Measurements from ENCODE around the gene GHR.

Gene GHR
- long read RNA-seq, donor 1, full-length matches to known transcripts = 2 of 9 reads
- long read RNA-seq, donor 1, partial matches to known transcripts = 7 of 9 reads
- long read RNA-seq, donor 1, other reads (novel, unspliced or antisense) = 0 of 9 reads
- long read RNA-seq, donor 2, full-length matches to known transcripts = 2 of 8 reads
- long read RNA-seq, donor 2, partial matches to known transcripts = 6 of 8 reads
- long read RNA-seq, donor 2, other reads (novel, unspliced or antisense) = 0 of 8 reads
- long read RNA-seq, donor 3 = 0 reads
- long read RNA-seq, donor 4, full-length matches to known transcripts = 2 of 2 reads
- long read RNA-seq, donor 4, partial matches to known transcripts = 0 of 2 reads
- long read RNA-seq, donor 4, other reads (novel, unspliced or antisense) = 0 of 2 reads
- long read RNA-seq, donor 5, full-length matches to known transcripts = 1 of 6 reads
- long read RNA-seq, donor 5, partial matches to known transcripts = 5 of 6 reads
- long read RNA-seq, donor 5, other reads (novel, unspliced or antisense) = 0 of 6 reads
- long read RNA-seq, donor 6, full-length matches to known transcripts = 2 of 2 reads
- long read RNA-seq, donor 6, partial matches to known transcripts = 0 of 2 reads
- long read RNA-seq, donor 6, other reads (novel, unspliced or antisense) = 0 of 2 reads
- long read RNA-seq, donor 7, full-length matches to known transcripts = 5 of 19 reads
- long read RNA-seq, donor 7, partial matches to known transcripts = 14 of 19 reads
- long read RNA-seq, donor 7, other reads (novel, unspliced or antisense) = 0 of 19 reads
- long read RNA-seq, donor 8, full-length matches to known transcripts = 2 of 2 reads
- long read RNA-seq, donor 8, partial matches to known transcripts = 0 of 2 reads
- long read RNA-seq, donor 8, other reads (novel, unspliced or antisense) = 0 of 2 reads

DNA sequence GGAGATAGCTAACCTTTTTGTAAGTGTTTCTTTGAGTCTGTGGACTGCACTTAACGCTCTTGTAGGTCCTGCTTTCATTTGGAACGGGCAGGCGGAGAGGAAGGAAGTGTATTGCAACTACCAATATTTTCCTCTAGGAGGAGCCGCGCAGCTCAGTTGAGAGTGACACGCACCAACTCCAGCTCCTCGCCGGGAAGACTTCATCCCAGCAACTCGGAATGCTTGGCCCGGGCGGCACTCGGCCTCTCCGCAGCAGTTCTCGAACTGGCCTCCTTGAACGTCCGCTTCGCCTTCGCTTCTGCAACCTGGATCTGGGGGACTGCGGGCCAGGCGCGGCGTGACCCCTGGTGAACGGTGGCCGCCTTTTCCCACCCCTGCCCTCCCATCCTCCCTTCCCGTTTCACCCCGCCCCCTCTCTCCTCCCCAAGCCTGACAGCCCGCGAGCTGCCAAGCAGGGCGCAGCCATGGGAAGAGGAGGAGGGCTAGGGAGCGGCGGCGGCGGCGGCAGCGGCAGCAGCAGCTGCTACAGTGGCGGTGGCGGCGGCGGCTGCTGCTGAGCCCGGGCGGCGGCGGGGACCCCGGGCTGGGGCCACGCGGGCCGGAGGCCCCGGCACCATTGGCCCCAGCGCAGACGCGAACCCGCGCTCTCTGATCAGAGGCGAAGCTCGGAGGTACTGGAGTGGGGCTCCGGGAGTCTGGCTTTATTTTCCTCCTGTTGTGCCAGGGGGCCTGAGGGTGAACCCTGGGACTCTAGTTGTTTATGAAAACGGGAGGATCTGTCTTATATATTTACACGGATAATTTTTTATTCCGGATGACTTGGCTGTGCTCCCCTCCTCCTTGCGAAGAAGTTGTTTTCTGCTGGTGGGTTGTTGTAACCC, at the start of gene GHR:
Gene GHR (plus strand): TSS at position 155 of the 881 bp plus-strand sequence. CDS start 142,436 bp downstream, outside the sequence.
- peak; percentile 85 for DNase-seq

DNA sequence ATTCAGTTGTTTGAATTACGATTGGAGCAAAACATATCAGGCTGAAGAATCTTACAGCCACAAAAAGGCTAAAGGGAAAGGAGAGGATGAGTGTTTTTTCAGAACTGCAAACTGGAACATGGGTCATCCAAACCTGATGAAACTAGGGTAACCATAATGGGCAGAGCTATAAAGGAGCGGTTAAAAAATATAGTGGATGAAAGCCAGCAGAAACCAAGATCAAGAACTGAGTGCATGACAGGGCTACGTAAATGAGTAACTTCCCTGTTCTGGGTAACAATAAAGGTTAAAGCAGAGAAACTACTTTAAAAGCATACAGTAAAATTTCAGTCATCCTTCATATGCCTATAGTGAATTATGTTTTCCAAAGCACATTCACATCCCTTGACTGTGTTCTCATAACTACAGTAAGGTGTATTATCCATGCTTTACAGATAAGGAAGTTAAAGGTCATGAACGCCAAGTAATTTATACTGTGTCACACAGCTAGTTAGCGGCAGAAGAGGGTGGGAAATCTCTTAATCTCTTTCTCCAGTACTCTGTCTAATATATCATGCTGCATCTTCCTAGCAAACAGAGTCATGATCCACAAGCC, 48.5 kb upstream of the GHR start:
- DNase-seq = no peak

DNA sequence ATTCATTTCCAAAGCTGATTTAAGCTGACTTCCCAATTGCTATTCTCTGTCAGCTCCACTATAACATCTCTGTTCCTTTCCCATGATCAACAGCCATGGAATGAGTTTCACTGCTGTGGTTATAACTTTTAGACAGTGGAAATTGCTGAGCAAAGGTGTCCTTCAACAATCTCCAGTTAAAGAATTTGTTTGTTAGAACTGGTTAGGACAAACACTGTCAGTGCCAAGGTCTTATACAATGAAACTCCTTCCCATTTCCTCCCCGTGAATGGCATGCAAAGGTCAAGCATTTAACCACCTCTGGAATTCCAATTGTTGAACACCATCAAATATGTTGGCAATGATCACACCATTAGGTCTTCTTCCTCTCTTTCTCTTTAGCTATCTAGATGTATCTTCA, 45.7 kb upstream of the GHR start:
- no peak for DNase-seq

DNA sequence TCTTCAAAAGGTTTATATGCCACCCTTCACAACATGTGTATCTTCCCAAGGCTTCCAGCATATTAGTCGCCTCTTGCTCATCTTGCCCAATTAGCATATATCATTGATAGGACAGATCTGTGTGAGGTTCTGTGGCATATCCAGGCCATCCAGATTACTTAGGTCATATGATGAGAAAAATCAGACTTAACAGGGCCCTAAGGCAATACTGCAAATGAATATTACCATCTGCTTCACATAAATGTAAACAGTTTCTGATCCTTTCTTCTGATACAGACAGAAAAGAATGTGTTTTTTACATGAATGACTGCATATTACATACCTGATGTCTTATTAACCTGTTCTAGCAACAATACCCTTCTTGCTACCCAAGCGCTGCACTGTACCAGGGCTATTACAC, 41.3 kb upstream of the GHR start:
- DNase-seq = no peak

DNA sequence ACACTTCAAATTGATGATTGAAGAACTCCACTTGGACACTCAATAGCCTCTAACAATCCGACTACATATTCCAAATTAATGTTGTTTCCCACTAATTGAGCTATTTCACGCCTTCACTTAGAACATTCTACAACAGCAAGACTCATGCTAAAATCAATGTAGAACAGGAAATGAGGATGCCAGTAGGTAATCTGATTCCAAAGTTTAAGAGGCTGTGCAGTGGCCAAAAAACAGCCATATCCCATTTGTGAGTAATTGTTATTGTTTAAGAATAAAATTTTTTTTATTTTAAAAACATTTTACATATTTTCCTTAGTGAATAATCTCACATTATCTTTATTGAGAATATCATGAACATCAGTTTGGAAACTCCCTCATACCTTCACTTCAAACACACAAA, 35.7 kb upstream of the GHR start:
- DNase-seq = no peak

DNA sequence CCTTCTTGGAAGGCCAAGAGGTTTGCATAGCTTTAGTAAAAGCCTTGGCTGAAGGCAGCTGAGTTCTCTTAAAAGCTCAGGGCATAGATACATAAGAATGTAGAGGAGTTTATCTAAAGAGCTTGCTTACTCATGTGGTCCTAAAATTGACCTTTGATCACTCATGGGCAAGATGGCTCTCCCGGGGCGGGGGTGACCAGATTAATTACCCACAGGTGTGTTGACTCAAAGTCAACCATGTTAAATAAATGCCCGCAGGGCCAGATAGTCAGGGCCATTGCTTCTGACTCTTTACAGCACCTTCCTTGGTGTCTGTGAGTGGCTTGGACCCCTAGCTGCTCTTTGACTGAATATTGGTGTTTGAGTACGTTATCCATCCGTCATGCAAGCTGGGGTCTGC, 33.1 kb upstream of the GHR start:
- DNase-seq = no peak

DNA sequence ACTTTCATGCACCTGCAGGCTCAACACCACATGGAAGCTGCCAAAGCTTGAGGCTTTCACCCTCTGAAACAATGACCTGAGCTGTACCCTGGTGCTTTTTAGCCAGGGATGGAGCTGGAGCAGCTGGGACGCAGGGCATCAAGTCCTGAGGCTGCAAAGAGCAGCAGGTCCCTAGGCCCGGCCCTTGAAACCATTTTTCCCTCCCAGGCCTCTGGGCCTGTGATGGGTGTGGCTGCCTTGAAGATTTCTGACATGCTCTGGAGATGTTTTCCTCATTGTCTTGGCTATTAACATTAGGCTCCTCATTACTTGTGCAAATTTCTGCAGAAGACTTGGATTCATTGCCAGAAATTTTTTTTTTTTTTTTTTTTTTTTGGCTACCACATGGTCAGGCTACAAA, 30.3 kb upstream of the GHR start:
- no peak for DNase-seq

DNA sequence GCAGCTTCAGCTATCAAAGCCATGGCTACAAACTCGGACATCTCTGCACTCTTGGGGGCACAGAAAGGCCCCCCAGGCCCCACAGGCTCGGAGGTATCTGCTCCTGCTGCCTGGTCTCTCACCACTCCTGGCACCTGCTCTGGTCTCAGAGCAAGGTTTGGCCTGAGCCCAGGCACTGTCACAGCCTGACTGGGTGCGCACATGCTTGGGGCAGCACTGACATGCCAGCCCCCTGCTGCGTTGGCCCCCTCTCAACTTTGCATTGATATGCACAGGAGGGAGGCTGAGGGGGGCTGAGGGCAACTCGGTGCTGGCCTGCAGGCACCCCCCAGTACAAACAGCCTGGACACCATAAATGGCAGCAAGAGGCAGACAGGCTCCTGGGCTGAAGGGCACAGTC, 27.1 kb upstream of the GHR start:
- no peak for DNase-seq

DNA sequence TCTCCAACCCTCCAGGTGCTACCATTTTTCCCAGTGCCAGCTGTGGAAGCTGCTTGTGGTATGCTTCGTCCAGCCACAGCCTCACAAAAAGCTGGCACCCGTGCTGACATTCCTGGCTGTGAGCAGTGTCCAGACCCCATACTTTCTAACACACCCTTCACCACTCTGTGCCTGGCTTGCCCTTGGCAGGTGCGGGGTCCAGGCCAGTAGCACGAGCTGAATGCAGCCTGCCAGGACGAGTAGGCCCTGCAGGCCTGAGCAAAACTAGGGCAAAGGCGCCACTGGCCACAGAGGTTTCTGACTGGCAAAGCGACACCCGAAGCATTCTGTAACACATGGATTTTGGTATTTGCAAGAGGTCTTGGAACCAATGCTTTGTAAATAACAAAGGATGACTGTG, 26.0 kb upstream of the GHR start:
- DNase-seq = no peak

DNA sequence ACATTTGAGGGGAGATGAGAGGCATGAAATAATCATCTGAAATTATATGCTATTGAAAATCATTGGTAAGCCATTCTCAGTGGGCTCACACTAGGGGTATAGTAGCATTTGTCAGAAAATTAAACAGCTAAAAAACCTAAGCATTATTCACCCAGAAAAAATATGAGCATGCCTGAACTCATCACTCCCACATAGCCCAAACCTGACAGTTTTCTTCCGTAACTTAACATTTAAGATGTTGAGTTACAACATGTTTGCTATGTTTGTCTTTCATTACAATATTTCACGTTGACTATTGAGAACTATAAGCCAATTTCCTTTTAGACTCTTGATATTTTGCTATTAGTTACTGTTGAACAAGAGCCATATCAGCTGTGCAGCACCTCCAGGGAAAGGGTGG, 23.5 kb upstream of the GHR start:
- no peak for DNase-seq

DNA sequence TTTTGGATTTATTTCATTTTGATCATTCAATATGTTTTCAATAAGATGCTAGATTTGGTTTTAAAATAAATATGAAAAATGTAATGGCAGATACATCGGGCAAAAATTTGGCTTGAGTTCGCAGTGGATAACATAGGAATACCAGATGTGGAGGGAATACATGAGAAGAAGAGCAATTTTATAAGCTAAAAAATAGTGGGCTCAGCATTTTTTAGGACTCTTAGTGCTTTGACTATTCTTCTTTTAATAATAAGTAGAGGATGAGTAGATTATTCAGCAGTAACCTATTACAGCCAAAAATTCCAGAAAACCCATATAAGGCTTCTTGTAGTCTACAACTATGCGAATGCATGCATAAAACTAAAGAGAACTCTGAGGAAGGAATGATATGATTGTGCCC, 22.8 kb upstream of the GHR start:
- DNase-seq = no peak

DNA sequence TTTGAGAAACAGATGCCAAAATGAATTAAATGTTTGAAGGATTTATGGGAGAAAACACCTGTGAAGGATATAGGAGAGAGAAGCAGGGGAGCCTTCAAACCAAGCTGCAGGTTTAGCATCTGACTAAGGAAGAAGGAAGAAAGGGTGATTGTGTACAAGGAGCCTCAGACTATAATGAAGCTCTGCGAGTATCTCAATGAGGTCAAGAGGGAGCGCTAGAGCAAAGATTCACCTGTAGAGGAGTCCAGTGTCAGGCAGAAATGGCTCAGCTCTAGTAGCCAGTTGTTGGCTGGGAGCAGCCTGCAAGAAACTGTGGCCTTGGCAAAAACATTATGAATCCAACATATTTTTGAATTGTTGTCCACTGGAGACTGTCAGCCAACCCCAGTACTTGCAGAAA, 20.0 kb upstream of the GHR start:
- DNase-seq = no peak

DNA sequence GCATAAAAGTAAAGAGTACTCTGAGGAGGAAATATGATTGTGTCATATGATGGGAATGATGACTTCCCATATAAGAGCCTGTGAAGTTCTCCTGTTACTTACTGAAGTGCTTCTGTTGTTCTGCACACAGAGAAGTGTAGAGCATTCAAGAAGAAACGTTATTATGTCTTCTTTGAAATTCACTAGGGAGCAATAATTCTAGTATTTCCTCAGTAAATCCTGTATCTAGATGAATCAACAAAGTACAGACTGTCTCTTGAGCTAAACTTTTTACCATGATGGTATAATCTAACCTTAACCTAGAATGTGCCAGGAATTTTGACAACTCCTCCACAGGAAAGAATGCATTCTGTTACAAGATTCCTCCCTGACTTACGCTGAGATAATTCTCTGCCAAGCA, 18.9 kb upstream of the GHR start:
- DNase-seq = no peak

DNA sequence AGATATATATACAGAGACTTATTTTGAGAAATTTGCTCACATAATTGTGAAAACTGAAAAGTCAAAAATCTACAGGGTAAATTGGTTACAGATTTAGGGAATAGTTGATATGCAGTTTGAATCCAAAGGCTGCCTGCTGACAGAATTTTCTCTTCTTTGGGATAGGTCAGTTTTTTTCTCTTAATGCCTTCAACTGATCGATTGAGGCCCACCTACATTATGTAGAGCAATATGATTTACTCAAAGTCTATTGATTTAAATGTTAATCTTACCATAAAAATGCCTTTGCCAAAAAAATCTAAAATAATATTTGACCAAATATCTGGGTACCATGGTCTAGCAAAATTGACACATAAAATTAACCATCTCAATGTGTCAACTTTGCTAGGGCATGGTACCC, 3.9 kb upstream of the GHR start:
- no peak for DNase-seq

DNA sequence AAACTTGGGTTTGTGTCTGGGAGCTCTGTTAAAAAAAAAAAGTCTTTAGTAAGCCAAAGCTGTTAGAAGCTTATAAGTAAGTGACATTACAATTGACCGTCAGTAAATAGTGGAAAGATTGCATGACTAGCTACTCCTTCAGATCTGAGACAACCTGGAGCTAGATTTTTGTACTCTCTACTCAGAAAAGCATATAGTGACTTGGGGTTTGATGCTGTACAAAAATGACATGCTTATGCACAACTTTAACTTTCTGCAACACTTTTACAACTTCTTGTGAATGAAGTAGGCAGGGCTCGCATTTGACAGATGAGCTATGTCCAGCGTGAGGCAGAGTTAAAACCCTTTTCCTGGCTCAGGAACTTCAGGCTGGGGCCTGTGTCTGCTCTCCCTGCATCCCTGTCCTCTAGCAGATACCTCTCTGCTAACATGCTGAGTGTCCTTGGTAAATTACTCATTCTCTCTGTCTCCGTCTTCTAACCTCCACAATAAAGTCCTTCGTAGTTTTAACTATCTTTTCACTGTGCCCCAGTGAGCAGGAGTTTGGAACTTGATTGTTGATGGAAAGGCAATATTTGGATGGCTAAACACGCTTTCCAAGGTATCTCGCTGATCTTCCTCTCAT, 471 bp upstream of the GHR start:
- DNase-seq = no peak

DNA sequence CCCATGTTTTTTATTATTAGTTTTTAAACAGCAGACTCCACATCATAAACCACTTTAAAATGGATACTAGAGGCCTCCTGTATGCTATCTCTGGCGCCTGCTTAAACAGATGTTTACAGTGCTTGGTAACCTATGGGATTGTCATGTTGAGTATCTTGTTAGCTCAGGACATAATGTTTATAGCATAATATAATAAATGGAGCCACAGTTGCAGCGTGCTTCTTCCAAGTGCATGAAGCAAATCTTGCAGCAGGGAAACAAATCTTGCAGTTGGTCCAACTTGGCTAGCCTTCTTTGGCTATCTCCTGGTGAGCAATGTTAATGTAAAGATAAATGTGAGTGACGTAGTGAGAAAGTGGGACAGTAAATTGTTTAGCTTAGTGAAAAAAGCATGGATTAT, 2.8 kb downstream of the GHR start:
- DNase-seq = no peak

DNA sequence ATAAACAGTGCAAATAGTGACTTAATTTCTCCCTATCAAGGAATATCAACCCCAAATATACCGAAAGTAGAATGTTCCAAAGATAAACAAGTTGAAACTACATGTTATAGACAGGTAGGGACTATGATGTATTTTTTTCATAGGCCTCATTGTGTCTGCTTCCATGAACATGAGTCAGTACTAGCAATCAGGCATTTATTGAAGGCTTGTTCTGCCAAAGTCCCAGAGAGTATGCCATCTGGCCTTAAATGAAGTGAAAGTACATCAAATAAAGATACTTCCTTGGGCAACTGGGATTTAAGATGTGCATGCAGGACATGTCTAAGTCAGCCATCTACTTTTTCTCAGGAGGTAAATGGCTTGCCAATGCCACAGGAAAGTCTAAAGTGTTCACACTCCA, 6.5 kb downstream of the GHR start:
- no peak for DNase-seq

DNA sequence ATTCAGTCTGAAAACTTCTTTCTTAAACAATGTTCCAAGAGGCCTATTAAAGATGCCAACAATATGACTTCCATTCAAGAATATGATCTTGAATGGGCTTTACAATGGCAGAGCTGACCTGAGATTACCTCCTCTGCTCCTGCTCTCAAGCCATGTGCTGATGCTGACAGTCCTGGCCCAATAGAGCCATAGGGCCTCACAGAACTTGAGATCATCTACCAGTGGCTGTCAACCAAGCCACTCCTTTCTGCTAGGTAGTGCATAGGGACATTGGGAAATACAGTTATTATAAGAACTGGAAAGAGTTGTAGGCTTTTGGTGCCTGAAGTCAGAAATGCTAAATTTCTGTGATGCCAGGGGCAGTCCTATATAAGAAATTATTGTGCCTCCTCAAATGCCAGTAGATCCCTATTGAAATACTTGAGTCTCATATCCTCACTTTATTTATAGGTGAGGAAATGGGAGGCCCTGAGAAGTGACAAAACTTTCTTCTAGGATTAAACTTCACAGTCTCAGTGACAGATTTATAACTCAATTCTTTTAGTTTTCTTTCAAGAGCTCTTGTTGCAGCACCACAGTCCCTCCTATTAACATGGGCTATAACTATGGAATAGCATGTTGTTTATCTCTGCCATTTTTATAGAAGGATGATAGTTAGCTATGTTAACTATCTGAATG, 10.9 kb downstream of the GHR start:
- DNase-seq = no peak

DNA sequence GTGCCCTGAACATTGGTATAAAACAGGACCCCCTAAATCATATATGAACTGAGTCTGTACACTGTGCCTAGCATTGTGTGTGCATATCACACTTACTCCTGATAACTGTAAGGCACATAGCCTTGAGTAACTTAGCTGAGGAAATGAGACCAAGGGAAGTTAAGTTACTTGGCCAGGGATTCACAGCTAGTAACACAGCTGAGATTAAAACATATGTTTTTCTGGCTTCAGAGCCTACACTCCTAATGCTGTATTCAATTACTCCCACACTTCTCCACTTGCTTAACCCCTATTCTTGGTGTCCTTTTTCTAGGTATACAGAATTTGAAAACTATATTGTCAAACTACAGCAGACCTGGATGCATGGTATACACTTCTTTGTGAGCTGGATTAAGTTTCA, 12.8 kb downstream of the GHR start:
- DNase-seq = no peak

DNA sequence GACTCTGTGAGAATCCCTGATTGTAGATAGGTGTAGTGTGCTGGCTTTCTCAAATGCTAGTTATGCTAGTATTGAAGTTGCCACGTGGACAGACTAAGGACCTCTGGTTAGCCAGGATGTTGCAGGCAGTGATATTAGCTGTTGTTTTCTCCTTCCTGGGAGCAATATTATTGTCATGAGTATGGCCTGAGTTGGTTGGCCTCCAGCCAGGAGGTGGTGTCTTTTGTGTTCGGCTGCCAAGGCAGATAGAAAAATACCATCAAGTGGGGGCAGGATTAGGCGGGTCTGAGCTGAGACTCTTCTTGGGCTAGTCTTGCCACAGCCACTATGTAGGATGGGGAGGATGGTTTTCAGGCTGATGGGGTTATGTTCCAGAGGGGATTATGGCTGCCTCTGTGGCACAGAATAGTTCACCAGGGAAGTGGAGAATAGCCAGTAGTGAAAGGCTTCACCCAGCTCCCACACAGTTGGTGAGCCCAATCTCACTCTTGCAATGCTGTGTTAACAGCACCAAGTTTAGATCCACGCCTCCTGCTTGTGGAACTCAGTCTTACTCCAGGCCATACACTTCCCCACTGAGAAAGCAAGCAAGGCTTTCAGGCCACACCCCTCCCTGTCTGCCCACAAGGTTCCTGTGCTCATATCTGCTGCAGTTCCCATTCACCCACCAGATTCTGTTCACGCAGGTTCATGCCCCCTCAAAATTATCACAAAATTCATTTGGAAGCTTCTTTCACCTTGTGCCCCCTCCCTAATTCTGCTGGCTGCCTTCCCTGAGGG, 31.2 kb downstream of the GHR start:
- no peak for DNase-seq
